ENCODE data around the gene STON1.
"Not testable (repeated sequence)": the region's sequence is repeated elsewhere in the genome, so short reads cannot be mapped to it uniquely, and the experiment has no call there.

The STON1 gene

DNA sequence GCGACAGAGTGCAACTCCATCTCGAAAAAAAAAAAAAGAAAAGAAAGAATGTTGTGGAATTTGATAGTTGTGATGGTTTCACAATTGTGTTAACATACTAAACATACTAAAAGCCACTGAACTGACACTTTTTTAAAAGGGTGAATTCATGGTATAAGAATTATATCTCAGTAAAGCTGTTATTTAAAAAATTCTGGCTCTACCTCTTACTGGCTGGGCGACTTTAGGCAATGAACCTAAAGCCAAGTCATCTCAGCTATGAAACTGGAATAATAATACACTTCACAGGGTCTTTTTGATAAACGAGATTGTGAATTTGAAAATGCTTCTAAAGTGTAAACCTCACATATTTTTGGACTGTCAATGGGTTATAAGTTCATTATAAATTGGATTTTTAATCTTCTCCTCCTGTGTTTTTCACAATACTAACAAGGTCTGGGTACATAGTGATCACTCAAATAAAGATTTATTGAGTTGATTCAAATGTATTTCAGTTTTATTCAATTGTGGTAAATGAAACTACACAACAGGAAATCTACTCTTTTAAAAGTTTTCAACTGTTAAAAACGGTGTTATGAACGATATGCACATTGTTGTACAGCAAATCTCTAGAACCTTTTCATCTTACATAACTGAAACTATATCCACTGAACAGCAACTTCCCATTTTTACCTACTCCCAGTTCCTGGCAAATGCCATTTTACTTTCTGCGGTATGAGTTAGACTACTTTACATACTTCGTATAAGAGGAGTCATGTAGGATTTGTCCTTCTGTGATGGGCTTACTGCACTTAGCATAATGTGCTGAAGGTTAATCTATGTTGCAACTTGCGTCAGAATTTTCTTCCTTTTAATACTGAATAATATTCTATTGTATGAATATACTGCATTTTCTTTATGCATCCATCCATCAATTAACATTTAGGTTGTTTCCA lies 44.7 kb downstream of the STON1 start:
- peak; percentile 36 for DNase-seq

DNA sequence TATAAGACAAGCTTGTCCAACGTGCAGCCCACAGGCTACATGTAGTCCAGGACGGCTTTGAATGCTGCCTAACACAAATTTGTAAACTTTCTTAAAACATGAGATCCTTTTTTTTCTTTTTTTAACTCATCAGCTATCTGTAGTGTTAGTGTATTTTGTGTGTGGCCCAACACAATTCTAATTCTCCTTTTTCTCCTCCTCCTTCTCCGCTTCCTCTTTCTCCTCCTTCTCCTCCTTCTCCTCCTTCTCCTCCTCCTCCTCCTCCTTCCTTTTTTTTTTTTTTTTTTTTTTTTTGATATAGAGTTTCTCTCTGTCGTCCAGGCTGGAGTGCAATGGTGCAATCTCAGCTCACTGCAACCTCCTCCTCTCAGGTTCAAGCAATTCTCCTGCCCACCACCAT lies 48.4 kb downstream of the STON1 start:
- no peak for DNase-seq

DNA sequence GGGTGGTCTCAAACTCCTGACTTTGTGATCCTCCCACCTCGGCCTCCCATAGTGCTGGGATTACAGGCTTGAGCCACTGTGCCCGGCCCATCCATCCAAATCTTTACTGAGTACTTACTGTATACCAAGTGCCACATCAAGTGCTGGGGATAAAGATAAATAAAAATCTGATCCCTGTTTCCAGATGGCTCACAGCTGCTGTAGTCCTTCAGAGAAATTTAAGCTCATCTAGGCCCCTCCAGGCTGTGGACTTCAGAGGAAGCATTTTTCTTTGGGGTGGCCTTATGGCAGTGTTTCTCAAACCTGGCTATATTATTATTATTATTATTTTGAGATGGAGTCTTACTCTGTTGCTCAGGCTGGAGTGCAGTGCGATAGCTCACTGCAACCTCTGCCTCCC lies 54.0 kb downstream of the STON1 start:
- no peak for DNase-seq

DNA sequence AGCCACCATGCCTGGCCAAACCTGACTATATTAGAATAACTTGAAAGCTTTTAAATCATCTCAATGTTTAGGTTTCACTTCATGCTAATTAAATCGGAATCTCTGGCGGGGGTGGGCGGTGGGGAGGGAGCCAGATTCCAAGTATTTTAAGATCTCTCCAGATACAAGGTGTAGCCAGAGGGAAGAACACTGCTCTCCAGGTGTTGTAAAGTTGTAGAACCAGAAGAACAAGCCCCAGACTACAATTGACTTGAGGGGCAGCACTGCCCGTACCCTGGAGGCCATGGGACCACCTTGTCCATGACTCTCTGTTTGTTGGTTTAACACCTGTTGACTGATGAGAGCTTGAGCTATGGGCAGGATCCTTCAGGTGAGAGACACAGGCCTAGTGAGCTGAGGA lies 54.6 kb downstream of the STON1 start:
- DNase-seq: no peak

DNA sequence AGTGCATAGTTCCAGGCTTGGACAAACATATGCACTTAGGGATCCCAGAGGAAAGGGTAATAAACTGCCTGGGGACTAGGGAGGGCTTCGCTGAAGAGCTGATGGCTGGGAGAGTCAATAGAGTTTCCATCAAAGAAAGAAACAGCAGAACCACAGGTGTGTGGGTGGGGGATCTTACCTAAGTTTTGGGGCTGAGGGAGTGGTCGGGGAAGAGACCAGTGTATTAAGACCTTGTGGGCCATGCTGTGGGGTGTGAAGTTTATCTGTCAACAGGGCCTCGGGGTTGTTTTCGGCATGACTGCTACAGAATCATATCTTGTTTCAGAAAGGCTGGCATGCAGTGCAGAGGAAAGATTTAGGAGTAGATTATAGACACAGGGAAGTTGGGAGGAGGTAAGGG lies 56.5 kb downstream of the STON1 start:
- no peak for DNase-seq

DNA sequence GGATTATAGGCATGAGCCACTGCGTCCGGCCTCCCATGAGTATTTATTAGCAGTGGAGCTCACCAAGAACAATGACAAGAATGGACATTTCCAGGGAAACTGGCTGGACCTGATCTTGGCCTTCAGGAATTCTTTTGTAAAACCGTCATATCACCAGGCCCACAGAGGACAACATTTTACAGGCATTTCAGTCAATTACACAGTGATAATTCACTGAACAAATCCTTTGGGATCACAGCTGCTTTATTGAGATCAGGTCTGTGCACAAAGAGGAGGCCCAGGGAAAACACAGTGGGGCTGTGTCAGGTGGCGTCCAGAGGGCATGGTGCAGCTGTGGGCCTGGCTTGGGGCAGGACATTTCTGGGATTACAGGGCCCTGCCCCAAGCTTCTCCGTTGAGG lies 57.6 kb downstream of the STON1 start:
- no peak for DNase-seq

DNA sequence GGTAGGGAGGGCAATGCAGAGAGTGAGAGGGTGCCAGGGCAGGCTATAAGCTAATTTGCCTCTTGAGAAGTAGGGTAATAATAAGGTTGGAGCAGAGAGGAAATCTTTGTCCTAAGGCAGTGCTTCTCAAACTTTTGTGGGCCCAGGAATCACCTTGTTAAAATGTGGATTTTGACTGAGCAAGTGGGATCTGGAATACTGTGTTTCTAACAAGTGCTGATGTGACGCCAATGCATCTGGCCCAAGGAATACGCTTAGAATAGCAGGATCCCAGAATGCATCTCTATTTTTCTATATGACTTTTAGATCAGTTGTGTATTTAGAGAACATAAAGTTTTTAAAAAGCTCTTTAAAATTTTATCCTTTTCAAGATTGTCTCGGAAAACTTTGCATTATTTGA lies 58.0 kb downstream of the STON1 start:
- no peak for DNase-seq

DNA sequence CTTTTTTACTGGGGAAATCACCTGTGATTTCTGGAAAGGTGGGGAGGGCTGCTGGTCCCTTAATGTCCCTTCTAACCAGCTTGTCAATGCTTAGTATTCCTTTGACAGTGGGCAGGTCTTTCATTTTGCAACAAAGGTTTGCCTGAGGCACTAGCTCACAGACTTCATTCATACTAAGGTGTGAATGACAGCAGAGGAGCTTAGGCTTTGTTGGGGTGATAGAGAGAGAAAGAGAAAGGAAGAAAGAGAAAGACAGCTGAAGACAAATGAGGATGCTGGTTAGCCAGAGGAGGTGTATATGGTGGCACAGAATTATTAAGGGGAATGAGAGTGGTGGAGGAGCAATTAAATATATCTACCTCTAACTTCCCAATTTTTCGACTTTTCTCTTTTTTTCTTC lies 58.8 kb downstream of the STON1 start:
- no peak for DNase-seq

DNA sequence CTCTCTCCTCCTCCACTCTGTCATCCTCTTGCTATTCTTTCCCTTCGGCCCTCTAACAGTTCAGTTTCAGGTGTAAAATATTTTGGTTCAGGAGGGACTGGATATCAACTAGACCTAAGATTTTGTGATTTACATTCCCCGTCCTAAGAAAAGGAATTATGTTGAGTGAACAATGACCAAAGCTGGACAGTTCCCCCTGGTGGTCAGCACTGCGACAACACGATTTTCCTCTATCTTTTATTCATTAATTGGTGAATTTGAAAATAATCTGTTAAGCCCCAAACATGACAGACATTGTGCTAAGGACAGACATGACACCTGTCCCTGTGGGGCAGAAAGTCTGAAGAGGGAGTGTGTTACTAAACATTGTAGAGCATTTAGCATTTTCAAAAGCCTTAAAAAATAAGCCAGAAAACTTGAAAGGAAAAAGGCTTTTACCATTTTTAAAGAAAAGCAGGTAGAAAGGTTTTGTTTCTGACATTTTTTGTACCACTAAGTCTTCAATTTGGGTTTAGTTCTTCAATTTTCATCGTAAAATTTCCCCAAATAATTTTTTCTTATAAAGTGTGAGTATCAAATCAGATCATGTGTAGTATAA lies 59.3 kb downstream of the STON1 start:
- DNase-seq: no peak

DNA sequence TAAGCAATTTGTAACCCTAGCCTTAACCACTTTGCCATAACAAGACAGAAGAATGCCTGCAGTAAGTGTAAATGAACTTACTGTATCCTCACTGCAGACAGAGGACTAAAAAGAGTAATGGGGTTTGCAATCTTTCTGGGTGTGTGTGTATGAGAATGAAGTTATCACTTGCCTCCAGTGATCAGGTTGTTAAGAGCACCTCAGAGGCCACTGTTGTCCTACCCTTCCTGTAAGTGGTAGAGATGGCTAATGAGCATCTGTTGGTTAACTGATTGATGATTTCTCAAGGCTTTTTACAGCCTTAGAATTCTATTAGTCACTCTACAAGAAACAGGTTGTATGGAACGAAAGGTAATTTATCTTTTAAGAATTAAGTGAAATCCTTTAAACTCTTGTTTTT lies 60.1 kb downstream of the STON1 start:
- DNase-seq: no peak

DNA sequence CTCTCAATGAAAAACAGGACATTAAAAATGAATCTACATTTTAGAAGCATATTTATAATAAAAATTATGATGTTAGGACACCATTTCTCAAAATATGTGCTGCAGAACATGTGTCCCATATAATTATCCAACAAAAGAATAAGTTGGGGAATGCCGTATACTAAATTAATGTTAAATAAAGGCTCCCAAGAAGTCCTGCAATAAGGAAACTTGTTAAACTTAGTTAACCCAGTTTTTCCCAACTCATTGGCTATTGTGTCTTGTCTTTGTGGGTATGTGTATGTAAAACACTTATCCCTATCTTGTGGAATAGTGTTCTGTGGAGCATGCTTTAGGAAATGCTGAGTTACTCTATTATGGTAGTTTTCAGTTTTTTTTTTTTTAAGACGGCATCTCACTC lies 62.1 kb downstream of the STON1 start:
- DNase-seq: no peak

DNA sequence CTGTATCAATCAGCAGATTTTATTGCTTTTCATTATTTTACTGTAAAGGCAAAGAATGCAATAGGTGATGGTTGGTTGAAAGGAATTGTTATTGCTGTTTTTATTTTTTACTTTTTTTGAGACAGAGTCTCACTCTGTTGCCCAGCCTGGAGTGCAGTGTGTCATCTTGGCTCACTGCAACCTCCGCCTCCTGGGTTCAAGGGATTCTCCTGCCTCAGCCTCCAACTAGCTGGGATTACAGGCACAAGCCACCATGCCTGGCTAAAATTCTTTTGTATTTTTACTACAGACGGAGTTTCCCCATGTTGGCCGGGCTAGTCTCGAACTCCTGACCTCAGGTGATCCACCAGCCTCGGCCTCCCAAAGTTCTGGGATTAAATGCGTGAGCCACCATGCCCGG lies 66.8 kb downstream of the STON1 start:
- not testable (repeated sequence) for DNase-seq

DNA sequence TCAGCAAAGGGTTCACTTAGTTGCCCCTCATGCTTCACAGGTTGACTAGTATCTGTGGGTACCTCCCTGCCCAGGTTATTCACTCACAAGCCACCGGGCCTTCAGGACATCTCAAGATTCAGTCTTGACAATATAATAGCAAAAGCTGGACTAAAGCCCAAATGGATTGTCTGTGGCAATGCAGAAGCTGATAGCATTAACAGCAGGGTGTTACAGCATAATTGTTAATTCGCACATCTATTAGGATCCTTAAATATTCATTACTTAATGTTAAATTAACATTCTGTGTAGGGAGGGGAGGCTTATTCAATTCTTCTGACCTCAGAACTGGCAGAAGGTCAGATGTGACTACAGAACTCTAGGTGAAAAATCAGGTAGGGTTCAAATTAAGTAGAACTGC lies 67.5 kb downstream of the STON1 start:
- DNase-seq: no peak

DNA sequence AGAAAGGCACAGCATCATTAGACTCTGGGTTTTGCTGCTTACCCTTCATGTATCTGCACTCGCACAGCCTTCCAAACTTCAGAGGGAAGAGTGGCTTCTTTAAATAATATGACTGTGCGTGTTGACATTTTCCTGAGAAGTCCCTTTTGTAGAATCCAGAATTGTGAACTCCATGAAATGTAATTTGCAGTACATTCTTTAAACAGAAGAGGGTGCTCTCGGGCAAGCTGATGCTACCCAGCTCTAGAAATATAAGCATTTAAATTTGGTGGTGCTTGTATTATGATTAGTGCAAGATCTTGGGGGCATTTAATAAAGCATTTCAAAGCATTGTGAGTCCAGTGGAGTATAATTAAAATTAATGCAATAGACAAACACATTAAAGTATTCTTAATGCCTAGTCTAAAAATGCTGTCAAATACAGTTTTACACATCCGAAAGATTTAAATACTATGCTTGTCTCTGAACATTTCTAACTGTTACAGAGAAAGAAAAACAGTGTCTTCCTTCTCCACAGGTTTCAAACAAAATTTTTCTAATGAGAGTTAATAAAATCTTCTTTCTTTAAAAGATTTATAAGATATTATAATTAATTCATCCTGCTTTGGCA lies 70.4 kb downstream of the STON1 start:
- DNase-seq: peak; percentile 48

DNA sequence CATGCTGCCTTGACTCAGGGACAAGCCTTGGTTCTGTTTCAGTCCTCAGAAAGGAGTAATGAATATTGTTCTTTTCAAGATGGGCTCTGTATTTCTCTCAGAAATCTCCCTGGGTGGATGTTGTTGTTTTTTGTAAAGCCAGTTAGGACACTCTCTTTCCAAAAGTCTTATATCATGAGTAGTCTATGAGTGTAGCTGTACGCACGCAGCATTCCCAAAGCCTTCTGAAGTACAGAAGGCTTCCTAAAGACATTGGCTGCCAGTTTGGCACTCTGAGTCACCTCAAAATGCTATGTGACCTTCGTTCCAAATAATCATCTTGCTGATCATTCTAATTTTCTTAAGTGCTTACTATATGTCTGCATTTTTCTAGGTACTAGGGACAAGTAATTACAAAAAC lies 71.0 kb downstream of the STON1 start:
- DNase-seq: no peak

DNA sequence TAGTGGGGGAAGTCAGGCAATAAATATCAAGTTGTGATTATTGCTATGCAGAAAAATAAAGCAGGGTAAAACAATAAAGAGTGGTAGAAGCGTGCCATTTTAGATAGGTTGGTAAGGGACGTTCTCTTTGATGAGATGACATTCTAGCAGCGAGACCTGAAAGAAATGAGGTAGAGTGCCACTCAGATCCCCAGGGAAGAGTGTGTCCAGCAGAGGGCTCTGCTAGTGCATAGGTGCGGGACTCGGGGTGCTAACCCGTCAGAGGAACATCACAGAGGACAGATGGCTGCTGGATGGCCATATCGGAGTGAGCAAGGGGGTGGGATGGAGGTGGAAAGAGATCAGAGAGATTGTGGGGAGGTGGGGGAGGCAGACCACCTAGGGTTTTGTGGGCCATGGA lies 71.4 kb downstream of the STON1 start:
- DNase-seq: peak; percentile 26

DNA sequence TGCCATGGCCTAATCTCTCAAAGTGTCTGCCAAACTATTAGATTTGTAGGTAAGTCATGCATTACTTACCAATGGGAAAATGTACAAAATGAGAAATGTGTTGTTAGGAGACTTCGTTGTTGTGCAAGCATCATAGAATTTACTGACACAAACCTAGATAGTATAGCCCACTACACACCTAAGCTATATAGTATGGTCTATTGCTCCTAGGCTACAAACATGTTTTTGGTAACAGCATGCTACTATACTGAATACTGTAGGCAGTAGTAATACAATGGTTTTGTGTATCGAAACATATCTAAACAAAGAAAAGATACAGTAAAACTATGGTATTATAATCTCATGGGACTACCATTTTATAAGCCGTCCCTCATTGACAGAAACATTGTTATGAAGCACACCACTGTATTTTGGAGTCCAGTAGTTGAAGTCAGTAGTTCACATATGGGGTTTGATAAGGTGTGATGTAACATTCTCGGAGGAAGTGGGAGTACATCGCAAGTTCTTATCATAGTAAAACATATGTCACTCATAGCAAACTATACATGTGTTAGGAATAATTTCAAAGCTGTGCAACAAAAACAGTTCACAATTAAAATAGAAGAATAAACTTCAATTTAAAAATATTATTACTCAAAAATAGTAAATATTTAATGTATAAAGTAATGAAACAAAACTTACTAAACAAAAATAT lies 75.7 kb downstream of the STON1 start:
- no peak for DNase-seq

DNA sequence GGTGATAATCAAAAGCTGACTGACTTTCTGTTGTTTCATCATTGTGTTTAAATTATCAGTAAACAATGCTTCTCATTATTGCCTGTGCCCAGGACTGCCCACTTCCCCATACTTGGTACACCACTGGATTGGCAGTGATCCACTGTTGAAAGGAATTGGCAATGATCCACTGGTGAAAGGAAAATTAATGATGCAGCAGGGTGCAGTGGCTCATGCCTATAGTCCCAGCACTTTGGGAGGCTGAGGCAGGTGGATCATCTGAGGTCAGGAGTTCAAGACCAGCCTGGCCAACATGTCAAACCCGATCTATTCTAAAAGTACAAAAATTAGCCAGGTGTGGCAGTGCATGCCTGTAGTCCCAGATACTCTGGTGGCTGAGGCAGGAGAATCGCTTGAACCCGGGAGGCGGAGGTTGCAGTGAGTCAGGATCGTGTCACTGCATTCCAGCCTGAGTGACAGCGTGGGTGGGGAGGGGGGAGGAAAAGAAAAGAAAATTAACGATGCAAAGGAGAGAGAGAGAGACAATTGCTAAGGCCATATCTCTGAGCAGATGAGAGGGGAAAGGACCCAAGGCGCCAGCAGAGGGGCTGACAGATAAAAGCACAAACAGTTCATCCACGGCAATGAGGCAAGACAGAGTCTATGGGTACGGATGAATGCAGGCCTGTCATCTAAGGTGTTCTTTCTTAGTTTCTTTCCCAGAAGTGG lies 77.5 kb downstream of the STON1 start:
- no peak for DNase-seq

DNA sequence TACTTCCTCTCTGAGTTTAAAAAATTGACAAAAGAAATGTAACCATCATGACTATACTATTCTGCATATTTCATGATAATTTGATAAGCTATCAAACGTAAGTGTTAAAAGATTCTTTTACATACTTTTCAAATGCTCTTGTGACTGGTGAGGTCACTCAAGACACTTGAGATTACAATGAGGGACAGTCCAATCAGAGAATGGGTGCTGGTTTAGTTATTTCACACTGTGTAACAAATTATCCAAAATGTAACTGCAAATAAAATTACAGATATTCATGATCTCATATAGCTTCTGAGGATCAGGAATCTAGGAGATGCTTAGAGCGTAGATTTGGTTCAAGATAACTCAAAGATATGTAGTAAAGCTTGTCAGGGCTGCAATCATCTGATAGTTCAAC lies 83.3 kb downstream of the STON1 start:
- no peak for DNase-seq

DNA sequence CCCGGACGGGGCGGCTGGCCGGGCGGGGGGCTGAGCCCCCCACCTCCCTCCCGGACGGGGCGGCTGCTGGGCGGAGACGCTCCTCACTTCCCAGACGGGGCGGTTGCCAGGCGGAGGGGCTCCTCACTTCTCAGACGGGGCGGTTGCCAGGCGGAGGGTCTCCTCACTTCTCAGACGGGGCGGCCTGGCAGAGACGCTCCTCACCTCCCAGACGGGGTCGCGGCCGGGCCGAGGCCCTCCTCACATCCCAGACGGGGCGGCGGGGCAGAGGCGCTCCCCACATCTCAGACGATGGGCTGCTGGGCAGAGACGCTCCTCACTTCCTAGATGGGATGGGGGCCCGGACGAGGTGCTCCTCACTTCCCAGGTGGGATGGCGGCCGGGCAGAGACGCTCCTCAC lies 84.6 kb downstream of the STON1 start:
- not testable (repeated sequence) for DNase-seq

DNA sequence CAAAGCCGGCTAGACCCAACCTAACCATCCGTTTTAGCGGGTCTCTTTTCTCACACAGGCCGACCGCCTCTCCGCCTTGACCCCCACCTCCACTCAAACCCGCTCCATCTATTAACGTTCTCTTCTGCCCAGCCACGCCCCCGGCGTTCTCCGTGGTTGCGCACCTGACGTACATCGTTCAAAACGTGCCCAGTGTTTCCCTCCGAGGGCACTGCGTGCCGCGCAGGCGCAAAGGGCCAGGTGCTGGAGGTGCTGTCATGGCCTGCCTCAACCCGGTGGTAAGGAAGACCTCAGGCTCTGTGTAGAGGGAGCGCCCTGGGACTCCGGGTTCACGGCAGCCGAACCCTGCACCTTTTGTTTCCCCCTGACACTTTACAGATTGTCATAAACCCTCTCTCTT lies 87.7 kb downstream of the STON1 start, which contains the start of gene GTF2A1L:
Gene GTF2A1L, plus strand, starts transcription at position 239 of the 400 bp plus-strand sequence. Its CDS starts 19 bp downstream, at position 258.
- no peak for DNase-seq

DNA sequence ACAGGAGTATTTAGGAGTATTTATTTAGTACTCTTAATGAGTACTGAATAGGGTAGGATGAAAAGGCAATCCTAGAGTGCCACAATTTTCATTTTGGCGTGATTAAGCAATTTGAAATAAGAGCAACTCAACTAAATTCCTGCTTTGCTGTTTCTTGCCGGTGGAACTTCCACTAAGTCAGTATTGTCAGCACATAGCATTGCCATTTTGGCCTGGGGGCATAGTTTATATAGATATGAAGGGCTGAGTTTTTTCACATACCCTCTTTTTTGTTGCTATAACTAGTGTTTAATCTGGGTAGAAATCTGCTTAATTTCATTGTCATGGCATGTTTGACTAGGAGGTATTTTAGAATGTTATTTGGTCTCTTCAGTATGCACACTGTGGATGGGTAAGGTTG lies 89.6 kb downstream of the STON1 start:
- DNase-seq: no peak

DNA sequence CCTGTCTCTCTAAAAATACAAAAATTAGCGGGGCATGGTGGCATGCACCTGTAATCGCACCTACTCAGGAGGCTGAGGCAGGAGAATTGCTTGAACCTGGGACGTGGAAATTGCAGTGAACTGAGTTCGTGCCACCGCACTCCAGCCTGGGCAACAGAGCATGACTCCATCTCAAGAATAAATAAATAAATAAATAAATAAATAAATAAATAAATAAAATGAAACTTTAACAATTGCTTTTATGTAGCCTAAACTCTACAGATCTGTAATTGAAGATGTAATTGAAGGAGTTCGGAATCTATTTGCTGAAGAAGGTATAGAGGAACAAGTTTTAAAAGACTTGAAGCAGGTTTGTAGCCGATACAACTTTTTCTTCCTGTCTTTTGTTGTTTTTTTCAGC lies 90.7 kb downstream of the STON1 start:
- DNase-seq: no peak
